Measurements from ENCODE around the gene SPPL2B. TPM values are rescaled to one million over a fixed set of nuclear protein-coding genes. Genes with fewer than 3 reads are reported as not detected.
A peak's percentile ranks its signal among the peaks of the same experiment; 100 is the strongest.

SPPL2B gene
- total RNA-seq, 1 experiment from 2014 or later: 76.0 TPM

DNA sequence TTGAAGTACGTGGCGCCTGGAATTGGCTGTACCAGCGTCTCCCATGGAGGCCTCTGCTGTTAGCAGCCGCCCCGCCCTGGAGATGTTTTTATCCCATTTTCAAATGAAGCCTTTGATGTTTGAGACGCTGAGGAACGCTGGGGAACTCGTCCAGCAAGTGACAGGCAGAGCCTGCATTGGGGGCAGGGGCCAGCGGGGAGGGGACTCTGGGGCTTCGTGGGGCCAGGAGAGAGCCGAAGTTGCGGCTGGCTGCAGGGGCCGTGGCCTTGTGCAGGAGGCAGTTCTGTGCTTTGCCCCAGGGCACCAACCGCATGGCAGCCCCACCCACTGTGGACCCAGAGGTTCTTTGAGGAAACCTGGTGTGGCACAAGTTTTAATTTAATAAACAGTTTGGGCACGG is 13.5 kb downstream of the SPPL2B start:
- TSS peak; percentile 68 for BruUV-seq (replicated peaks)
- H3K27ac ChIP-seq (ENCODE audit: low read length): no peak overlapping the region
- H3K4me3 ChIP-seq (ENCODE audit: low read depth in 2 of 2, low read length in 2 of 2): no peak overlapping the region
- H3K4me1 ChIP-seq (ENCODE audit: control insufficient read depth, insufficient read depth, low read length): no peaks in the 10 kb centered on the region
- in situ Hi-C loops (cut with HindIII; ENCODE audit: low pct_unique_long_range_greater_than_20kb, low sequenced_read_pairs) (no loop called here), intact Hi-C loops (cut with micrococcal nuclease; ENCODE audit: unreplicated experiment) (no loop called here)
- CTCF ChIA-PET: no interaction called here
- POLR2A ChIA-PET: no interaction called here
- TF ChIP-seq POLR2AphosphoS5 (IDR thresholded peaks at IDR 0.05; ENCODE audit: low read depth, low read length): no peak
- no peak for TF ChIP-seq SIN3A (IDR thresholded peaks at IDR 0.05; ENCODE audit: borderline replicate concordance, insufficient read depth, low read depth, low read length)
- TF ChIP-seq REST (IDR thresholded peaks at IDR 0.05; ENCODE audit: insufficient read depth in 1 of 2, low read depth in 2 of 2, low read length in 1 of 2): no peak
- TF ChIP-seq TCF7L2 (IDR thresholded peaks at IDR 0.05; ENCODE audit: low read depth, low read length): no peak
- no peak for TF ChIP-seq CTCF (IDR thresholded peaks at IDR 0.05)
- H3K9me3 ChIP-seq (ENCODE audit: control insufficient read depth, insufficient read depth, low read depth, low read length): no peaks in the 10 kb centered on the region
- DNase-seq (ENCODE audit: low read depth, low spot score) (no peak), ATAC-seq (no peak)
- H3K27me3 ChIP-seq (ENCODE audit: control insufficient read depth, insufficient read depth, low read length): no peaks in the 10 kb centered on the region
- no peaks in the 10 kb centered on the region for H3K36me3 ChIP-seq (ENCODE audit: control insufficient read depth, insufficient read depth, low read length)

GRCh38 chr19:2342656-2343288 is 14.3 kb downstream of the SPPL2B start:
- Histone ChIP-seq H3K9me3 (ENCODE audit: control insufficient read depth, insufficient read depth, low read depth, low read length) (no peaks in the 10 kb centered on the region), H3K36me3 (ENCODE audit: control insufficient read depth, insufficient read depth, low read length) (no peaks in the 10 kb centered on the region), H3K27ac (ENCODE audit: low read length) (no peak overlapping the region), H3K27me3 (ENCODE audit: control insufficient read depth, insufficient read depth, low read length) (no peaks in the 10 kb centered on the region), H3K4me1 (ENCODE audit: control insufficient read depth, insufficient read depth, low read length) (no peaks in the 10 kb centered on the region), H3K4me3 (ENCODE audit: low read depth in 2 of 2, low read length in 2 of 2) (no peak overlapping the region)
- DNase-seq (ENCODE audit: low read depth, low spot score) (no peak), ATAC-seq (no peak)
- CTCF ChIA-PET: no interaction called here
- POLR2A ChIA-PET: no interaction called here
- intact Hi-C loops (cut with micrococcal nuclease; ENCODE audit: unreplicated experiment) (no loop called here), in situ Hi-C loops (cut with HindIII; ENCODE audit: low pct_unique_long_range_greater_than_20kb, low sequenced_read_pairs) (no loop called here)
- BruUV-seq (replicated peaks): no TSS peak
- TF ChIP-seq SIN3A (IDR thresholded peaks at IDR 0.05; ENCODE audit: borderline replicate concordance, insufficient read depth, low read depth, low read length) (no peak), TCF7L2 (IDR thresholded peaks at IDR 0.05; ENCODE audit: low read depth, low read length) (no peak), REST (IDR thresholded peaks at IDR 0.05; ENCODE audit: insufficient read depth in 1 of 2, low read depth in 2 of 2, low read length in 1 of 2) (no peak), POLR2AphosphoS5 (IDR thresholded peaks at IDR 0.05; ENCODE audit: low read depth, low read length) (no peak), CTCF (IDR thresholded peaks at IDR 0.05) (no peak)

Measured in Panc1 (cell line).